B cell (primary cell): ENCODE data around the gene AQR. TPM values are rescaled to one million over a fixed set of nuclear protein-coding genes. Genes with fewer than 3 reads are reported as not detected.
"Not testable (repeated sequence)": the region's sequence is repeated elsewhere in the genome, so short reads cannot be mapped to it uniquely, and the experiment has no call there.

Experiments
- ATAC-seq: fragments of 200-7000 bp; cut with Tn5 transposase; one replicate; pipeline ENCODE4 v1.10.0; 2021; ENCODE audit warnings: low read depth, mild to moderate bottlenecking, moderate number of reproducible peaks, moderate library complexity
- CTCF ChIA-PET: fragments of 350-600 bp; sonication (Branson Sonifier 250); formaldehyde crosslinking; loops from one replicate; lab custom pipeline; 2021; ENCODE audit warnings: antibody characterized with exemption, inconsistent platforms; lab: Charles Lee
- POLR2A ChIA-PET: fragments of 350-600 bp; sonication (Branson Sonifier 250); formaldehyde crosslinking; loops from one replicate; lab custom pipeline; 2021; ENCODE audit warnings: antibody characterized with exemption; lab: Charles Lee
- DNase-seq: peaks from one replicate; pipeline ENCODE4 v3.0.0; 2013
- H2AFZ ChIP-seq: 2 replicates; pipeline ENCODE4 v1.6.1; 2012; ENCODE audit warnings: mild to moderate bottlenecking, low read depth, low read length; ENCODE audit not compliant: insufficient read depth, poor library complexity, severe bottlenecking
- H3K27ac ChIP-seq, 2 donors: 1 replicate in 1 of 2; 2 replicates in 1 of 2; pipeline ENCODE4 v1.5.1; 2012 to 2013; ENCODE audit warnings: low read length in 2 of 2, mild to moderate bottlenecking in 2 of 2, moderate library complexity in 1 of 2
- H3K27me3 ChIP-seq, 4 experiments: fragments of 200-600 bp in 1 of 4; sonication (generic) in 1 of 4; replicated peaks in 1 of 4; 1 replicate in 2 of 4; 2 replicates in 2 of 4; pipeline versions ENCODE4 v1.6.1 to v1.7.0; 2013 to 2016; ENCODE audit warnings: low read length in 3 of 4, mild to moderate bottlenecking in 2 of 4, mixed read lengths in 1 of 4, moderate library complexity in 1 of 4; ENCODE audit not compliant: insufficient read depth in 4 of 4, control insufficient read depth in 3 of 4; ENCODE audit errors: control extremely low read depth in 1 of 4
- H3K36me3 ChIP-seq, 2 experiments: replicated peaks in 1 of 2; 1 replicate in 1 of 2; 2 replicates in 1 of 2; pipeline versions ENCODE4 v1.6.1 to v1.7.1; 2013; ENCODE audit warnings: low read length in 1 of 2; ENCODE audit not compliant: insufficient read depth in 2 of 2, control insufficient read depth in 1 of 2; ENCODE audit errors: control extremely low read depth in 1 of 2, extremely low read depth in 1 of 2
- H3K4me1 ChIP-seq, 2 donors: fragments of 200-600 bp in 1 of 2; sonication (generic) in 1 of 2; 1 replicate in 1 of 2; 2 replicates in 1 of 2; pipeline versions ENCODE4 v1.5.1 to v1.6.1; 2013 to 2017; ENCODE audit warnings: low read length in 2 of 2; ENCODE audit not compliant: control insufficient read depth in 2 of 2, insufficient read depth in 2 of 2
- H3K4me2 ChIP-seq: replicated peaks from 2 replicates; pipeline ENCODE3; 2012; ENCODE audit warnings: mild to moderate bottlenecking, low read depth, low read length; ENCODE audit not compliant: poor library complexity, severe bottlenecking
- H3K4me3 ChIP-seq, 5 experiments: fragments of 200-600 bp in 1 of 5; sonication (generic) in 1 of 5; 1 replicate in 3 of 5; 2 replicates in 2 of 5; pipeline versions ENCODE4 v1.5.1 to v1.7.0; 2011 to 2016; ENCODE audit warnings: low read length in 4 of 5, mild to moderate bottlenecking in 4 of 5, low read depth in 2 of 5, control low read depth in 1 of 5, moderate library complexity in 1 of 5; ENCODE audit not compliant: insufficient read depth in 1 of 5; ENCODE audit errors: control extremely low read depth in 1 of 5, extremely low read depth in 1 of 5
- H3K79me2 ChIP-seq: fragments of 200-600 bp; sonication (generic); one replicate; pipeline ENCODE4 v1.6.0; 2016; ENCODE audit warnings: low read length; ENCODE audit not compliant: control insufficient read depth, insufficient read depth
- H3K9ac ChIP-seq: fragments of 200-600 bp; sonication (generic); 2 replicates; pipeline ENCODE4 v1.6.1; 2017; ENCODE audit warnings: mild to moderate bottlenecking, low read length, moderate library complexity
- H3K9me3 ChIP-seq, 3 donors: one replicate each; pipeline versions ENCODE4 v1.6.1 to v1.7.1; 2013; ENCODE audit warnings: low read length in 2 of 3; ENCODE audit not compliant: control insufficient read depth in 2 of 3, insufficient read depth in 1 of 3; ENCODE audit errors: control extremely low read depth in 1 of 3
- H4K20me1 ChIP-seq: 2 replicates; pipeline ENCODE4 v1.6.0; 2012; ENCODE audit warnings: mild to moderate bottlenecking, low read length; ENCODE audit not compliant: insufficient read depth, control insufficient read depth, poor library complexity, severe bottlenecking
- H3K27ac Mint-ChIP-seq: one replicate; pipeline ENCODE4 v1.8.0; 2021; ENCODE audit warnings: mixed read lengths
- H3K27me3 Mint-ChIP-seq: one replicate; pipeline ENCODE4 v1.8.0; 2021; ENCODE audit warnings: mixed read lengths
- H3K4me1 Mint-ChIP-seq: one replicate; pipeline ENCODE4 v1.8.0; 2021; ENCODE audit warnings: mixed read lengths
- H3K4me3 Mint-ChIP-seq: one replicate; pipeline ENCODE4 v1.8.0; 2021; ENCODE audit warnings: mixed read lengths
- H3K9me3 Mint-ChIP-seq: one replicate; pipeline ENCODE4 v1.8.0; 2022; ENCODE audit warnings: mixed read lengths; ENCODE audit not compliant: insufficient read depth
- CTCF ChIP-seq: fragments of 200-600 bp; IDR thresholded peaks from one replicate; pipeline ENCODE4 v1.8.0; 2022; ENCODE audit warnings: antibody characterized with exemption, mild to moderate bottlenecking
- EZH2 ChIP-seq: IDR thresholded peaks from 2 replicates; pipeline ENCODE4 v1.6.1; 2012; ENCODE audit warnings: borderline replicate concordance, low read depth, mild to moderate bottlenecking, moderate library complexity, low read length; ENCODE audit not compliant: insufficient read depth, poor library complexity, severe bottlenecking
- intact Hi-C: fragments of 100-400 bp; cut with micrococcal nuclease; formaldehyde crosslinking; loops from one replicate; pipeline ENCODE4 v1.10.0; 2022
- polyA plus RNA-seq: library from polyadenylated mRNA; depleted of rRNA; stranded (reverse); fragments of >200 nt; gene quantifications from 2 replicates; pipeline ENCODE4 v1.2.3, GENCODE V29; 2012
- total RNA-seq, 2 donors: library from RNA; stranded (reverse); fragments of 120-200 nt in 1 of 2; gene quantifications; 1 replicate in 1 of 2; 2 replicates in 1 of 2; pipeline versions ENCODE4 v1.2.3 to v1.2.4, GENCODE V29; 2013 to 2022

AQR gene
- total and polyA plus RNA-seq, 2 donors (not counting 1 experiment from before 2014, with no cell fraction given), result 24.2 to 41.7 TPM

- H3K27ac Mint-ChIP-seq, result no peak overlapping the region
These were observed 25.8 kb downstream of the AQR start for GRCh38 chr15:34943711-34944110.

GRCh38 chr15:34943264-34943663 is 26.3 kb downstream of the AQR start:
- peaks cover 19 to 55% of the 10 kb centered on the region in 2 experiments for H3K36me3 ChIP-seq
- H3K4me3 Mint-ChIP-seq, H3K9me3 Mint-ChIP-seq, H3K4me1 ChIP-seq, H3K27me3 ChIP-seq, CTCF ChIA-PET, H3K27ac ChIP-seq, H3K27me3 Mint-ChIP-seq, intact Hi-C loops, H4K20me1 ChIP-seq, H3K9me3 ChIP-seq, POLR2A ChIA-PET, H3K4me1 Mint-ChIP-seq, H2AFZ ChIP-seq, H3K4me3 ChIP-seq, H3K79me2 ChIP-seq, DNase-seq, H3K9ac ChIP-seq, ATAC-seq, H3K27ac Mint-ChIP-seq, H3K4me2 ChIP-seq: not testable (repeated sequence)

More at GRCh38 chr15:34943711-34944110, 25.8 kb downstream of the AQR start:
- DNase-seq, result no peak
- Mint-ChIP-seq H3K4me3 (no peak overlapping the region), H3K4me1 (no peaks in the 10 kb centered on the region), H3K27me3 (no peaks in the 10 kb centered on the region), H3K9me3 (no peaks in the 10 kb centered on the region)
- H2AFZ ChIP-seq, result no peak overlapping the region
- peaks cover 19 to 52% of the 10 kb centered on the region in 2 experiments for H3K36me3 ChIP-seq
- H3K4me1 ChIP-seq, result no peaks in the 10 kb centered on the region
- no peak overlapping the region for H3K4me3 ChIP-seq
- intact Hi-C loops, result no loop called here
- H4K20me1 ChIP-seq, result no peaks in the 10 kb centered on the region
- no peak overlapping the region for H3K4me2 ChIP-seq
- no peak overlapping the region for H3K9ac ChIP-seq
- no peaks in the 10 kb centered on the region for H3K9me3 ChIP-seq
- H3K79me2 ChIP-seq, result no peaks in the 10 kb centered on the region
- H3K27me3 ChIP-seq, result no peaks in the 10 kb centered on the region
- no peak overlapping the region for H3K27ac ChIP-seq
- CTCF ChIA-PET, result interaction anchor here (0.9 kb wide), 1 partner anchor 24 kb away, joined by 3 read pairs; no protein-coding TSS in a partner anchor
- no peak for TF ChIP-seq CTCF
- no peak for TF ChIP-seq EZH2
- POLR2A ChIA-PET, result no interaction called here
- no peak for ATAC-seq
